B cell (primary cell): ENCODE data around the gene HDDC3. TPM values are rescaled to one million over a fixed set of nuclear protein-coding genes. Genes with fewer than 3 reads are reported as not detected.

Experiments
- ATAC-seq: fragments of 200-7000 bp; cut with Tn5 transposase; one replicate; pipeline ENCODE4 v1.10.0; 2021; ENCODE audit warnings: low read depth, mild to moderate bottlenecking, moderate number of reproducible peaks, moderate library complexity
- CTCF ChIA-PET: fragments of 350-600 bp; sonication (Branson Sonifier 250); formaldehyde crosslinking; loops from one replicate; lab custom pipeline; 2021; ENCODE audit warnings: antibody characterized with exemption, inconsistent platforms; lab: Charles Lee
- POLR2A ChIA-PET: fragments of 350-600 bp; sonication (Branson Sonifier 250); formaldehyde crosslinking; loops from one replicate; lab custom pipeline; 2021; ENCODE audit warnings: antibody characterized with exemption; lab: Charles Lee
- DNase-seq: peaks from one replicate; pipeline ENCODE4 v3.0.0; 2013
- H2AFZ ChIP-seq: 2 replicates; pipeline ENCODE4 v1.6.1; 2012; ENCODE audit warnings: mild to moderate bottlenecking, low read depth, low read length; ENCODE audit not compliant: insufficient read depth, poor library complexity, severe bottlenecking
- H3K27ac ChIP-seq, 2 donors: 1 replicate in 1 of 2; 2 replicates in 1 of 2; pipeline ENCODE4 v1.5.1; 2012 to 2013; ENCODE audit warnings: low read length in 2 of 2, mild to moderate bottlenecking in 2 of 2, moderate library complexity in 1 of 2
- H3K27me3 ChIP-seq, 4 experiments: fragments of 200-600 bp in 1 of 4; sonication (generic) in 1 of 4; replicated peaks in 1 of 4; 1 replicate in 2 of 4; 2 replicates in 2 of 4; pipeline versions ENCODE4 v1.6.1 to v1.7.0; 2013 to 2016; ENCODE audit warnings: low read length in 3 of 4, mild to moderate bottlenecking in 2 of 4, mixed read lengths in 1 of 4, moderate library complexity in 1 of 4; ENCODE audit not compliant: insufficient read depth in 4 of 4, control insufficient read depth in 3 of 4; ENCODE audit errors: control extremely low read depth in 1 of 4
- H3K36me3 ChIP-seq, 2 experiments: replicated peaks in 1 of 2; 1 replicate in 1 of 2; 2 replicates in 1 of 2; pipeline versions ENCODE4 v1.6.1 to v1.7.1; 2013; ENCODE audit warnings: low read length in 1 of 2; ENCODE audit not compliant: insufficient read depth in 2 of 2, control insufficient read depth in 1 of 2; ENCODE audit errors: control extremely low read depth in 1 of 2, extremely low read depth in 1 of 2
- H3K4me1 ChIP-seq, 2 donors: fragments of 200-600 bp in 1 of 2; sonication (generic) in 1 of 2; 1 replicate in 1 of 2; 2 replicates in 1 of 2; pipeline versions ENCODE4 v1.5.1 to v1.6.1; 2013 to 2017; ENCODE audit warnings: low read length in 2 of 2; ENCODE audit not compliant: control insufficient read depth in 2 of 2, insufficient read depth in 2 of 2
- H3K4me2 ChIP-seq: replicated peaks from 2 replicates; pipeline ENCODE3; 2012; ENCODE audit warnings: mild to moderate bottlenecking, low read depth, low read length; ENCODE audit not compliant: poor library complexity, severe bottlenecking
- H3K4me3 ChIP-seq, 5 experiments: fragments of 200-600 bp in 1 of 5; sonication (generic) in 1 of 5; 1 replicate in 3 of 5; 2 replicates in 2 of 5; pipeline versions ENCODE4 v1.5.1 to v1.7.0; 2011 to 2016; ENCODE audit warnings: low read length in 4 of 5, mild to moderate bottlenecking in 4 of 5, low read depth in 2 of 5, control low read depth in 1 of 5, moderate library complexity in 1 of 5; ENCODE audit not compliant: insufficient read depth in 1 of 5; ENCODE audit errors: control extremely low read depth in 1 of 5, extremely low read depth in 1 of 5
- H3K79me2 ChIP-seq: fragments of 200-600 bp; sonication (generic); one replicate; pipeline ENCODE4 v1.6.0; 2016; ENCODE audit warnings: low read length; ENCODE audit not compliant: control insufficient read depth, insufficient read depth
- H3K9ac ChIP-seq: fragments of 200-600 bp; sonication (generic); 2 replicates; pipeline ENCODE4 v1.6.1; 2017; ENCODE audit warnings: mild to moderate bottlenecking, low read length, moderate library complexity
- H3K9me3 ChIP-seq, 3 donors: one replicate each; pipeline versions ENCODE4 v1.6.1 to v1.7.1; 2013; ENCODE audit warnings: low read length in 2 of 3; ENCODE audit not compliant: control insufficient read depth in 2 of 3, insufficient read depth in 1 of 3; ENCODE audit errors: control extremely low read depth in 1 of 3
- H4K20me1 ChIP-seq: 2 replicates; pipeline ENCODE4 v1.6.0; 2012; ENCODE audit warnings: mild to moderate bottlenecking, low read length; ENCODE audit not compliant: insufficient read depth, control insufficient read depth, poor library complexity, severe bottlenecking
- H3K27ac Mint-ChIP-seq: one replicate; pipeline ENCODE4 v1.8.0; 2021; ENCODE audit warnings: mixed read lengths
- H3K27me3 Mint-ChIP-seq: one replicate; pipeline ENCODE4 v1.8.0; 2021; ENCODE audit warnings: mixed read lengths
- H3K4me1 Mint-ChIP-seq: one replicate; pipeline ENCODE4 v1.8.0; 2021; ENCODE audit warnings: mixed read lengths
- H3K4me3 Mint-ChIP-seq: one replicate; pipeline ENCODE4 v1.8.0; 2021; ENCODE audit warnings: mixed read lengths
- H3K9me3 Mint-ChIP-seq: one replicate; pipeline ENCODE4 v1.8.0; 2022; ENCODE audit warnings: mixed read lengths; ENCODE audit not compliant: insufficient read depth
- CTCF ChIP-seq: fragments of 200-600 bp; IDR thresholded peaks from one replicate; pipeline ENCODE4 v1.8.0; 2022; ENCODE audit warnings: antibody characterized with exemption, mild to moderate bottlenecking
- EZH2 ChIP-seq: IDR thresholded peaks from 2 replicates; pipeline ENCODE4 v1.6.1; 2012; ENCODE audit warnings: borderline replicate concordance, low read depth, mild to moderate bottlenecking, moderate library complexity, low read length; ENCODE audit not compliant: insufficient read depth, poor library complexity, severe bottlenecking
- WGBS: methylation state at CpG from one replicate; pipeline ENCODE4 v1.1.5; 2013; ENCODE audit warnings: missing lambda C conversion rate; ENCODE audit not compliant: insufficient coverage; 5-methylcytosine and 5-hydroxymethylcytosine counted together
- intact Hi-C: fragments of 100-400 bp; cut with micrococcal nuclease; formaldehyde crosslinking; loops from one replicate; pipeline ENCODE4 v1.10.0; 2022
- polyA plus RNA-seq: library from polyadenylated mRNA; depleted of rRNA; stranded (reverse); fragments of >200 nt; gene quantifications from 2 replicates; pipeline ENCODE4 v1.2.3, GENCODE V29; 2012
- total RNA-seq, 2 donors: library from RNA; stranded (reverse); fragments of 120-200 nt in 1 of 2; gene quantifications; 1 replicate in 1 of 2; 2 replicates in 1 of 2; pipeline versions ENCODE4 v1.2.3 to v1.2.4, GENCODE V29; 2013 to 2022

HDDC3 gene
- total and polyA plus RNA-seq, 2 donors (not counting 1 experiment from before 2014, with no cell fraction given) = 23.9 to 26.8 TPM

GRCh38 chr15:90906181-90906849 lies 26.0 kb downstream of the HDDC3 start:
- Mint-ChIP-seq H3K27ac (no peak overlapping the region), H3K27me3 (no peaks in the 10 kb centered on the region), H3K4me3 (no peak overlapping the region), H3K9me3 (no peaks in the 10 kb centered on the region), H3K4me1 (peaks cover 19% of the 10 kb centered on the region)
- intact Hi-C loops = no loop called here
- H3K4me3 ChIP-seq = no peak overlapping the region
- H3K9ac ChIP-seq = no peak overlapping the region
- H3K27me3 ChIP-seq = no peaks in the 10 kb centered on the region
- peaks cover 13% of the 10 kb centered on the region for H4K20me1 ChIP-seq
- H2AFZ ChIP-seq = no peak overlapping the region
- no peak for DNase-seq
- TF ChIP-seq EZH2 (no peak), CTCF (no peak)
- peaks cover 0 to 57% of the 10 kb centered on the region in 2 experiments for H3K36me3 ChIP-seq
- no peak overlapping the region for H3K4me2 ChIP-seq
- peaks cover 3% of the 10 kb centered on the region for H3K79me2 ChIP-seq
- CTCF ChIA-PET = interaction anchor here (1.2 to 14.4 kb wide), 3 partner anchors 21 to 88 kb away, joined by 3 to 260 read pairs (median 45); partner anchors contain the start of genes FES, HDDC3 and UNC45A
- no peaks in the 10 kb centered on the region for H3K9me3 ChIP-seq
- POLR2A ChIA-PET = no interaction called here
- H3K4me1 ChIP-seq = peaks cover 13 to 19% of the 10 kb centered on the region in 2 donors
- 97% methylated on average over 11 of the region's 11 CpGs for WGBS
- H3K27ac ChIP-seq = no peak overlapping the region
- ATAC-seq = no peak
